GM12864 (cell line): ENCODE data around the gene PRLH.
"Not testable (repeated sequence)": the region's sequence is repeated elsewhere in the genome, so short reads cannot be mapped to it uniquely, and the experiment has no call there.

ENCODE experiments used
- DNase-seq: peaks from one replicate; pipeline ENCODE4 v3.0.0-alpha.2; 2011; ENCODE audit warnings: low read depth
- H3K4me3 ChIP-seq: 2 replicates; pipeline ENCODE4 v1.5.1; 2011; ENCODE audit warnings: mild to moderate bottlenecking, low read depth, low read length, control low read depth
- CTCF ChIP-seq: IDR thresholded peaks from 2 replicates; pipeline ENCODE4 v1.5.1; 2011; ENCODE audit warnings: low read depth, mild to moderate bottlenecking, moderate library complexity, low read length, control low read depth, inconsistent platforms; ENCODE audit errors: missing control alignments

Gene PRLH

GRCh38 chr2:237590272-237591140, 24.1 kb downstream of the PRLH start, which contains the start of gene RAB17:
RAB17 (minus strand) TSS chr2:237590734; CDS start chr2:237586154, 4,580 bp downstream.
- no peak for DNase-seq
- TF ChIP-seq CTCF = no peak
- H3K4me3 ChIP-seq = no peak within 1 kb of the TSS

- no peak overlapping the region for H3K4me3 ChIP-seq
- no peak for DNase-seq
- TF ChIP-seq CTCF = no peak
Measured at GRCh38 chr2:237591141-237591881, 24.9 kb downstream of the PRLH start.

DNA sequence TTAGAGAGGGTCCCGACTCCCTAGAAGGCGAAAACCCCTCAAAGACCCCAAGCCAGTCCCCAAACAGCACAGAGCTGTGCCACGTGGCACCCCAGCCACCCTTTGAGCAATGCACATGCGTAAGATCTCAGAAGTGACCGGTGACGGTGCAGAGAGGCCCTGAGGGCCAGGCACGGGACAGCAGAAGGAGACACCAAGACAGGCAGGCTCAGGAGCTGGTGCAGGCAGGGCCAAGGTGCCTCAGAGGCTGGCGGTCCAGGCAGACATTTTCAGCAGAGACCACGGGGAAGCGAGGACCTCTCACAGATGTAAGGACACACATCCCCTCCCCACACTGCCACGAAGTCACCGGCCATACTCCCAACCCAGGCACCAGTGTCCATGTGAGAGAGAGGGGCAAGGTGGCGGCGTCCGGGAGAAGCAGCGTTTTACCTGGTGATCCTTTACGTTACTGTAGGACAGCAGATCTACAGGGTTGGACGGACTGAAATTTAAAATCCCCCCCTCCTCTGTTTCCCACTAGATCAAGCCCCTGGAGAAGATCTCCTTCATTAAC, 26.1 kb downstream of the PRLH start:
- DNase-seq = no peak
- no peak overlapping the region for H3K4me3 ChIP-seq
- no peak for TF ChIP-seq CTCF

DNA sequence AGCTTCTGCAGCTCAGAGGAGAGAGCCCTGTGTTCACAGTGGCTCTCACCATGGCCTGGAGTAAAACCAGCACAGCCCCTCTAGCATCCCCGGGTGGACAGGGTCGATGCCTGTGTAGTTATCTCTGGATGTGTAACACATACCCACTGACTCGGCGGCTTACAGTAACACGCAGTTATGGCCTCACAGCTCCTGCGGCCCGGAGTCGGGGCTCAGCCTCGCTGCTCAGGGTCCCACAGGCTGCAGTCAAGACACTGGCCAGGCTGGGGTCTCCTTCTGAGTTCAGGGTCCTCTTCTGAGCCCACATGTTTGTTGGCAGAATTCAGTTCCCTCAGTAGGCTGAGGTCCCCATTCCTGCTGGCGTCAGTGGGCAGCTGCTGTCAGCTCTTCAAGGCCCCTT, 26.7 kb downstream of the PRLH start:
- TF ChIP-seq CTCF = no peak
- DNase-seq = no peak
- no peak overlapping the region for H3K4me3 ChIP-seq

DNA sequence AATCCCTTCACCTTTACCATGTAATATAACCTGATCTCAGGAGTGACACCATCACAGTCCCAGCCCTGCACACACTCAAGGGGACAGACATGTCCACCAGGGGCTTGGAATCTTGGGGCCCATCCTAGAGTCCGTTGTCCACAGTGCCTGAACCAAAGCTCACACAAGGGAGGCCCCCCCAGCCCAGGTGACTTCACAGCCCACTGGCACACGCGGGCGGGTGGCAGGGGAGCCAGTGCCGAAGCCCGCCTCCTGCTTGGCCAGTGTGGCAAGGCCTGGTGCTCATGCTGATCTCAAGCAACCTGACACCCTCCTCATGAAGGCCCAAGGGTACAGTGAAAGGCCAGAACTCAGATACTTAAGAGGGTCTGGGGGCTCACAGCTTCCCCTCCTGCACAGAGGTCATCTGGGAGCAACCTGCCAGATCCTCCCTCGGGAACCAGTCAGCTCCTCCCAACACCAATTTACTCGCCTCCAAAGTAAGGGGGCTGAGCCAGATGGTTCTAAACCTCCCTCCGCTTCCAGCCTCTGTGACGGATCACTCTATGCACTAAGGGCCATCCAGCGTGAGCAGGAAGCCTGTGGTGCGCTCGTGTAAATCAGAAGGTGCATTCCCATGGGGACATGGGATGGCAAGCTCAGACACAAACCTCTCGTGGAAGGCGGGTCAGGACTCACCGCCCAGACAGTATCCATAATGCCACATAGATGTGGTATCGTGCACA, 27.4 kb downstream of the PRLH start:
- H3K4me3 ChIP-seq = no peak overlapping the region
- DNase-seq = no peak
- TF ChIP-seq CTCF = no peak

DNA sequence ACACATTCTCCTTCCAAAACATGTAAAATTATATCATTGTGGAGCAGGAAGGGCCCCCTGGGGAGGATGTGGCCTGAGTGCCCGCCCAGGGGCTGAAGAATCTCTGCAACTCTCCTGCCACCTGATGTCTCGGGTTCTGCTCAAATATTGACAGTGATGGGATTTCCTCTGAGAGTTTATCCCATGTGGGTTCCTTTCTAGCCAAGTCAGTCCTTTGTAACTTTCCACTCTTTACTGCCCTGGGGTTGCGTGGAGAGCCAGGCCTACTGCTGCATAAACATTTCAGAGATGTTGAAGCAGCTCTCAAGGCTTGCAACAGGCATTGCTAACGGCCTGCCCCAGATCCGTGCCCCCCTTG, 28.1 kb downstream of the PRLH start:
- no peak for DNase-seq
- no peak for TF ChIP-seq CTCF
- no peak overlapping the region for H3K4me3 ChIP-seq

GRCh38 chr2:237595829-237596519, 29.6 kb downstream of the PRLH start:
- H3K4me3 ChIP-seq, DNase-seq: not testable (repeated sequence)
